Bronchial epithelial cell (primary cell): Measurements from ENCODE around the gene PTK7. TPM values are rescaled to one million over a fixed set of nuclear protein-coding genes. Genes with fewer than 3 reads are reported as not detected.

Source experiments
- DNase-seq: peaks from one replicate; pipeline ENCODE4 v3.0.0-alpha.2; 2010; ENCODE audit warnings: low read depth
- FAIRE-seq: peaks from 2 replicates; lab custom pipeline; 2011; peaks lifted over from hg19 to GRCh38; lab: Jason Lieb, UNC
- H3K27me3 ChIP-seq: 2 replicates; pipeline ENCODE4 v1.5.1; 2011; ENCODE audit warnings: low read length; ENCODE audit not compliant: control insufficient read depth, insufficient read depth
- H3K36me3 ChIP-seq: 2 replicates; pipeline ENCODE4 v1.5.1; 2011; ENCODE audit warnings: low read length; ENCODE audit not compliant: control insufficient read depth, insufficient read depth
- H3K4me3 ChIP-seq: 2 replicates; pipeline ENCODE4 v1.5.1; 2011; ENCODE audit warnings: mild to moderate bottlenecking, low read depth, low read length, control low read depth
- total RNA-seq: library from RNA; depleted of rRNA; stranded (reverse); fragments of >200 nt; gene quantifications from 2 replicates; pipeline ENCODE4 v1.2.1, GENCODE V29; 2014
- TF ChIP-seq, protein P1 (sequence below): IDR thresholded peaks from 2 replicates; pipeline ENCODE4 v1.5.1; 2011; ENCODE audit warnings: mild to moderate bottlenecking, moderate library complexity, low read length, control low read depth, inconsistent platforms; ENCODE audit not compliant: insufficient read depth, severe bottlenecking

The PTK7 gene
- total RNA-seq, 1 donor from 2014 or later = 53.2 TPM

DNA sequence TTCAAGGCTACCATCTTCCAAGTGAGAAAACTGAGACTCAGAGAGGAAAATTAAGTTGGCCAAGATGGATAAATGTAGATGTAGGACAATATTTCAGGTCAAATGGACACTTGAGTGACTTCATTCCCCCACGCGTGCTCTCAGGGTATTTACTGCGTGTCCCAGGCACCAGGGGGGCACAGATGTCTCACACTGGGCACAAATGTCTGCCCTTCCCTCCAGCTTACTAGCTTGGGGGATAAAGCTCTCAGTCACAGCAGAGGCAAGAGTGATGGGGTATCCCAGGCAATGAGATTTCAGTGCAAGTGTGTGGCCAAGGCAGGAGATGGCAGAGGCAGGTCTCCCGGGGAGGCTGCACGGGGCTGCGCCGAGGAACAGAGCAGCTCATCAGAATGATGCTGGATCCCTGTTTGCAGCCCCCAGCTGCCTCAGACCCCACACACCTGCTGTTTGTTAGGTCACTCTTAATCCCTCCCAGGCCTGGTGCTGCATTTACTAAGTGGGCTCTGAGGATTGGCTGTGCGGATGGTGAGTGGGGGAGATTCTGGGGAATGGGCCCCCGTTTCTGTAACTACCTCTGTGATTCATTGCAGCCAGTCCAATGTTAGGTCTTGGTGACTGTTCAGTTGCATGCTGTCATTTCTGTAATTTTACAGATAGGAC is 44.1 kb downstream of the PTK7 start:
- no peak for FAIRE-seq
- no peaks in the 10 kb centered on the region for H3K36me3 ChIP-seq
- DNase-seq = no peak
- TF ChIP-seq, protein P1, sequence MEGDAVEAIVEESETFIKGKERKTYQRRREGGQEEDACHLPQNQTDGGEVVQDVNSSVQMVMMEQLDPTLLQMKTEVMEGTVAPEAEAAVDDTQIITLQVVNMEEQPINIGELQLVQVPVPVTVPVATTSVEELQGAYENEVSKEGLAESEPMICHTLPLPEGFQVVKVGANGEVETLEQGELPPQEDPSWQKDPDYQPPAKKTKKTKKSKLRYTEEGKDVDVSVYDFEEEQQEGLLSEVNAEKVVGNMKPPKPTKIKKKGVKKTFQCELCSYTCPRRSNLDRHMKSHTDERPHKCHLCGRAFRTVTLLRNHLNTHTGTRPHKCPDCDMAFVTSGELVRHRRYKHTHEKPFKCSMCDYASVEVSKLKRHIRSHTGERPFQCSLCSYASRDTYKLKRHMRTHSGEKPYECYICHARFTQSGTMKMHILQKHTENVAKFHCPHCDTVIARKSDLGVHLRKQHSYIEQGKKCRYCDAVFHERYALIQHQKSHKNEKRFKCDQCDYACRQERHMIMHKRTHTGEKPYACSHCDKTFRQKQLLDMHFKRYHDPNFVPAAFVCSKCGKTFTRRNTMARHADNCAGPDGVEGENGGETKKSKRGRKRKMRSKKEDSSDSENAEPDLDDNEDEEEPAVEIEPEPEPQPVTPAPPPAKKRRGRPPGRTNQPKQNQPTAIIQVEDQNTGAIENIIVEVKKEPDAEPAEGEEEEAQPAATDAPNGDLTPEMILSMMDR = no peak
- no peak overlapping the region for H3K4me3 ChIP-seq
- H3K27me3 ChIP-seq = no peaks in the 10 kb centered on the region

- TF ChIP-seq, protein P1 = no peak
- FAIRE-seq (no peak), DNase-seq (peak; percentile 93)
- Histone ChIP-seq H3K27me3 (no peaks in the 10 kb centered on the region), H3K36me3 (no peaks in the 10 kb centered on the region), H3K4me3 (no peak overlapping the region)
Measured at GRCh38 chr6:43120944-43121913, 45.1 kb downstream of the PTK7 start.

- Histone ChIP-seq H3K36me3 (no peaks in the 10 kb centered on the region), H3K27me3 (no peaks in the 10 kb centered on the region), H3K4me3 (no peak overlapping the region)
- DNase-seq = no peak
- TF ChIP-seq, protein P1 = no peak
- no peak for FAIRE-seq
Measured at GRCh38 chr6:43122146-43122545, 46.0 kb downstream of the PTK7 start.

GRCh38 chr6:43123461-43124314 is 47.6 kb downstream of the PTK7 start:
- DNase-seq (no peak), FAIRE-seq (no peak)
- H3K27me3 ChIP-seq = no peaks in the 10 kb centered on the region
- no peak overlapping the region for H3K4me3 ChIP-seq
- H3K36me3 ChIP-seq = no peaks in the 10 kb centered on the region
- TF ChIP-seq, protein P1 = no peak

GRCh38 chr6:43124481-43124880 is 48.4 kb downstream of the PTK7 start:
- TF ChIP-seq, protein P1 = no peak
- Histone ChIP-seq H3K4me3 (no peak overlapping the region), H3K27me3 (no peaks in the 10 kb centered on the region), H3K36me3 (no peaks in the 10 kb centered on the region)
- FAIRE-seq = no peak
- DNase-seq = no peak
